Endothelial cell of umbilical vein (primary cell): ENCODE measurements around the gene TMEM250. TPM values are rescaled to one million over a fixed set of nuclear protein-coding genes. Genes with fewer than 3 reads are reported as not detected.

Experiments
- BruUV-seq: library from RNA; stranded (reverse); fragments of 400-500 nt; replicated peaks from 2 replicates; lab custom pipeline; 2021; lab: Mats Ljungman, UMichigan
- CTCF ChIA-PET: fragments of 300-600, 350-600 bp; sonication (Branson Sonifier 250); formaldehyde crosslinking; loops from one replicate; lab custom pipeline; 2021; ENCODE audit warnings: antibody characterized with exemption, inconsistent platforms; lab: Charles Lee
- POLR2A ChIA-PET: fragments of 300-600, 350-600 bp; sonication (Branson Sonifier 250); formaldehyde crosslinking; loops from one replicate; lab custom pipeline; 2021; ENCODE audit warnings: antibody characterized with exemption, inconsistent platforms; lab: Charles Lee
- DNase-seq: peaks from one replicate; pipeline ENCODE4 v3.0.0-alpha.2; 2011; ENCODE audit warnings: low read depth, low spot score
- FAIRE-seq: peaks from 2 replicates; lab custom pipeline; 2011; peaks lifted over from hg19 to GRCh38; lab: Jason Lieb, UNC
- H2AFZ ChIP-seq: 2 replicates; pipeline ENCODE4 v1.6.0; 2012; ENCODE audit warnings: low read depth, low read length, control low read depth, inconsistent platforms
- H3K27ac ChIP-seq: 2 replicates; pipeline ENCODE4 v1.5.1; 2011; ENCODE audit warnings: low read depth, mild to moderate bottlenecking, control low read depth, low read length, moderate library complexity; ENCODE audit not compliant: insufficient read depth
- H3K27me3 ChIP-seq, 2 experiments: 2 replicates each; pipeline versions ENCODE4 v1.6.0 to v1.6.1; 2011; ENCODE audit warnings: low read length in 2 of 2, mixed read lengths in 1 of 2; ENCODE audit not compliant: control insufficient read depth in 2 of 2, insufficient read depth in 2 of 2
- H3K36me3 ChIP-seq, 2 experiments: 2 replicates in 1 of 2; 3 replicates in 1 of 2; pipeline ENCODE4 v1.5.1; 2011; ENCODE audit warnings: low read length in 2 of 2, mild to moderate bottlenecking in 1 of 2, moderate library complexity in 1 of 2; ENCODE audit not compliant: control insufficient read depth in 2 of 2, insufficient read depth in 2 of 2; ENCODE audit errors: extremely low read depth in 1 of 2
- H3K4me1 ChIP-seq: 3 replicates; pipeline ENCODE4 v1.5.1; 2011; ENCODE audit warnings: mild to moderate bottlenecking, low read length; ENCODE audit not compliant: control insufficient read depth, insufficient read depth; ENCODE audit errors: extremely low read depth
- H3K4me2 ChIP-seq: 2 replicates; pipeline ENCODE4 v1.6.1; 2011; ENCODE audit warnings: low read length, control low read depth, mixed read lengths; ENCODE audit not compliant: insufficient read depth
- H3K4me3 ChIP-seq, 3 experiments: fragments of 200-600 bp in 1 of 3; sonication (generic), shearing (Covaris generic) in 1 of 3; replicated peaks in 1 of 3; 2 replicates each; pipeline ENCODE4 v1.5.1; 2011 to 2016; ENCODE audit warnings: control low read depth in 3 of 3, low read length in 3 of 3, mild to moderate bottlenecking in 2 of 3, inconsistent platforms in 1 of 3, low read depth in 1 of 3, moderate library complexity in 1 of 3; ENCODE audit not compliant: insufficient read depth in 1 of 3
- H3K79me2 ChIP-seq: 2 replicates; pipeline ENCODE4 v1.6.0; 2012; ENCODE audit warnings: low read length, inconsistent platforms; ENCODE audit not compliant: control insufficient read depth, insufficient read depth
- H3K9ac ChIP-seq: replicated peaks from 2 replicates; pipeline ENCODE3; 2011; ENCODE audit warnings: low read length, control low read depth; ENCODE audit not compliant: insufficient read depth; ENCODE audit errors: extremely low read depth
- H3K9me1 ChIP-seq: replicated peaks from 3 replicates; pipeline ENCODE4 v1.6.0; 2011; ENCODE audit warnings: mild to moderate bottlenecking, low read length; ENCODE audit not compliant: control insufficient read depth, insufficient read depth; ENCODE audit errors: extremely low read depth
- H3K9me3 ChIP-seq: replicated peaks from 2 replicates; pipeline ENCODE4 v1.5.1; 2012; ENCODE audit warnings: low read length, inconsistent platforms; ENCODE audit not compliant: control insufficient read depth, insufficient read depth
- H4K20me1 ChIP-seq: replicated peaks from 2 replicates; pipeline ENCODE3; 2011; ENCODE audit warnings: mild to moderate bottlenecking, low read length; ENCODE audit not compliant: control insufficient read depth, insufficient read depth; ENCODE audit errors: extremely low read depth
- CTCF ChIP-seq, 2 donors: IDR thresholded peaks; 1 replicate in 1 of 2; 2 replicates in 1 of 2; pipeline ENCODE4 v1.5.1; 2011; ENCODE audit warnings: low read length in 2 of 2, mild to moderate bottlenecking in 2 of 2, moderate library complexity in 2 of 2, control low read depth in 1 of 2, inconsistent platforms in 1 of 2, low read depth in 1 of 2; ENCODE audit not compliant: insufficient read depth in 1 of 2; ENCODE audit errors: extremely low read depth in 1 of 2
- FOS ChIP-seq: IDR thresholded peaks from 2 replicates; pipeline ENCODE4 v1.6.1; 2011; ENCODE audit warnings: mild to moderate bottlenecking, low read length, moderate library complexity, borderline replicate concordance; ENCODE audit not compliant: insufficient read depth
- GATA2 ChIP-seq: IDR thresholded peaks from 2 replicates; pipeline ENCODE4 v1.7.0; 2011; ENCODE audit warnings: low read depth, mild to moderate bottlenecking, moderate library complexity, mixed read lengths, low read length; ENCODE audit not compliant: insufficient read length, insufficient read depth
- JUN ChIP-seq: IDR thresholded peaks from 2 replicates; pipeline ENCODE4 v1.6.1; 2011; ENCODE audit warnings: borderline replicate concordance, low read depth; ENCODE audit not compliant: insufficient read length, insufficient read depth
- MAX ChIP-seq: IDR thresholded peaks from 2 replicates; pipeline ENCODE4 v1.6.1; 2011; ENCODE audit not compliant: insufficient read depth, insufficient read length
- MYC ChIP-seq: IDR thresholded peaks from one replicate; pipeline ENCODE4 v1.6.1; 2011; ENCODE audit warnings: mild to moderate bottlenecking, low read depth, low read length
- POLR2A ChIP-seq: IDR thresholded peaks from 2 replicates; pipeline ENCODE4 v1.6.1; 2012; ENCODE audit warnings: low read depth, mild to moderate bottlenecking, control low read depth, low read length
- POLR2AphosphoS5 ChIP-seq: IDR thresholded peaks from 2 replicates; pipeline ENCODE4 v1.6.1; 2012; ENCODE audit warnings: low read depth, mild to moderate bottlenecking, control low read depth, low read length, moderate library complexity; ENCODE audit not compliant: insufficient read depth
- dilution Hi-C: fragments of 300-500 bp; cut with MboI; formaldehyde crosslinking; loops from one replicate; pipeline ENCODE4 v1.15.0; 2019; ENCODE audit warnings: low sequenced_read_pairs; ENCODE audit not compliant: extremely low pct_ligation_motif_present
- intact Hi-C: fragments of 100-400 bp; cut with micrococcal nuclease; formaldehyde crosslinking; loops from one replicate; pipeline ENCODE4 v1.10.0; 2022
- polyA plus RNA-seq, 4 experiments: library from polyadenylated mRNA; depleted of rRNA in 3 of 4; stranded (reverse) in 3 of 4; unstranded in 1 of 4; fragments of >200 nt; gene quantifications; 2 replicates each; pipeline versions ENCODE4 v1.2.1 to v1.2.3, GENCODE V29; 2011 to 2012; ENCODE audit warnings: missing spikeins in 1 of 4
- total RNA-seq: library from RNA; stranded (reverse); gene quantifications from 2 replicates; pipeline ENCODE4 v1.2.3, GENCODE V29; 2021

TMEM250 gene
- total and polyA plus RNA-seq, 2 donors (not counting 3 experiments of a cell fraction or from before 2014, with no cell fraction given) = 24.9 to 49.9 TPM

DNA sequence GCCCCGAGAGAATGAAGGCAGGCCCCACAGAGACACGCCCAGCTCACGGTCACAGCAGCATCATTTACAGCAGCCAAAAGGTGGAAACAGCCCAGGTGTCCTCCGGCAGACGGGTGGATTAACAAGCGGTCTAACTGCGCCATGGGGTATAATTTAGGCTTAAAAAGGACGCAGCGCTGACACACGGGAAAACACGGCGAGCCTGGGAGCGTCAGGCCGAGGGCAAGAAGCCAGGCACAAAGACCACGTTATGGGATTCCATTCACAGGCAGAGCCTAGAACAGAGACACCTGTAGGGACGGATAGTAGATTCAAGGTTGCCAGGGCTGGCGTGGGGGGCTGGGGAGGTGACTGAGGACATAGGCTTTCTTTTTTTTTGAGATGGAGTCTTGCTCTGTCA is 36.9 kb upstream of the TMEM250 start:
- Histone ChIP-seq H3K27me3 (peaks cover 0 to 1% of the 10 kb centered on the region in 2 experiments), H3K4me2 (no peak overlapping the region), H3K27ac (no peak overlapping the region), H3K36me3 (no peaks in the 10 kb centered on the region), H3K9me1 (no peaks in the 10 kb centered on the region), H3K9ac (no peak overlapping the region), H3K79me2 (no peaks in the 10 kb centered on the region), H2AFZ (no peak overlapping the region), H3K9me3 (no peaks in the 10 kb centered on the region), H3K4me3 (no peak overlapping the region), H3K4me1 (peaks cover 15% of the 10 kb centered on the region), H4K20me1 (no peaks in the 10 kb centered on the region)
- intact Hi-C loops = loop anchor here (10.0 kb wide), 1 partner anchor 49 kb away; the partner anchor contains the start of gene LHX3
- no peak for TF ChIP-seq POLR2AphosphoS5
- no peak for TF ChIP-seq GATA2
- TF ChIP-seq FOS = no peak
- no peak for TF ChIP-seq POLR2A
- no peak for TF ChIP-seq MAX
- no peak for TF ChIP-seq MYC
- no peak for TF ChIP-seq JUN
- no peak for TF ChIP-seq CTCF (IDR thresholded peaks at IDR 0.05; ENCODE audit: extremely low read depth in 1 of 2, insufficient read depth in 1 of 2, low read depth in 1 of 2, low read length in 2 of 2)
- ChIA-PET POLR2A (no interaction called here), CTCF (no interaction called here)
- FAIRE-seq (no peak), DNase-seq (no peak)
- dilution Hi-C loops = no loop called here
- BruUV-seq = no TSS peak
